Femur (tissue), 1 donor: ENCODE results near the gene SORL1-AS1.

ENCODE experiments used
- DNase-seq: peaks from one replicate; pipeline ENCODE4 v3.0.0-alpha.2; 2017

Gene SORL1-AS1

GRCh38 chr11:121451178-121451985, 1.4 kb downstream of the SORL1-AS1 start:
- DNase-seq = no peak

GRCh38 chr11:121450401-121450800, 2.4 kb downstream of the SORL1-AS1 start:
- DNase-seq = no peak

- DNase-seq = no peak
Measured at GRCh38 chr11:121449626-121450025, 3.1 kb downstream of the SORL1-AS1 start.

- DNase-seq = no peak
Measured at GRCh38 chr11:121449123-121449522, 3.6 kb downstream of the SORL1-AS1 start.

- DNase-seq = no peak
Measured at GRCh38 chr11:121448431-121448941, 4.3 kb downstream of the SORL1-AS1 start.

GRCh38 chr11:121448011-121448410, 4.8 kb downstream of the SORL1-AS1 start:
- no peak for DNase-seq

- DNase-seq = peak; percentile 45
Measured at GRCh38 chr11:121446752-121447156, 6.0 kb downstream of the SORL1-AS1 start.

GRCh38 chr11:121445071-121445768, 7.5 kb downstream of the SORL1-AS1 start:
- no peak for DNase-seq

GRCh38 chr11:121444526-121444925, 8.2 kb downstream of the SORL1-AS1 start:
- no peak for DNase-seq

GRCh38 chr11:121443688-121444275, 9.0 kb downstream of the SORL1-AS1 start:
- no peak for DNase-seq

GRCh38 chr11:121441521-121441920, 11.2 kb downstream of the SORL1-AS1 start:
- no peak for DNase-seq

- no peak for DNase-seq
Measured at GRCh38 chr11:121439759-121440158, 13.0 kb downstream of the SORL1-AS1 start.

- no peak for DNase-seq
Measured at GRCh38 chr11:121439337-121439736, 13.4 kb downstream of the SORL1-AS1 start.

- no peak for DNase-seq
Measured at GRCh38 chr11:121437686-121438078, 15.1 kb downstream of the SORL1-AS1 start.

GRCh38 chr11:121437018-121437685, 15.6 kb downstream of the SORL1-AS1 start:
- DNase-seq = no peak

- DNase-seq = no peak
Measured at GRCh38 chr11:121435551-121436511, 16.9 kb downstream of the SORL1-AS1 start.

- no peak for DNase-seq
Measured at GRCh38 chr11:121435132-121435531, 17.6 kb downstream of the SORL1-AS1 start.

GRCh38 chr11:121431820-121432526, 20.8 kb downstream of the SORL1-AS1 start:
- no peak for DNase-seq

GRCh38 chr11:121429556-121429955, 23.2 kb downstream of the SORL1-AS1 start:
- DNase-seq = no peak

- no peak for DNase-seq
Measured at GRCh38 chr11:121427400-121427744, 25.4 kb downstream of the SORL1-AS1 start.
